Measurements from ENCODE around the gene LANCL2. TPM values are rescaled to one million over a fixed set of nuclear protein-coding genes. Genes with fewer than 3 reads are reported as not detected.

Gene LANCL2
- total RNA-seq, 1 experiment from 2014 or later, result 21.8 TPM

- no peaks in the 10 kb centered on the region for H3K9me2 ChIP-seq (ENCODE audit: insufficient read depth)
- H4K20me1 ChIP-seq (ENCODE audit: insufficient read depth), result no peaks in the 10 kb centered on the region
- H3F3A ChIP-seq (ENCODE audit: insufficient read depth, low read depth), result no peaks in the 10 kb centered on the region
- no peak overlapping the region for H2AFZ ChIP-seq
- no peaks in the 10 kb centered on the region for H3K36me3 ChIP-seq (ENCODE audit: low read depth)
- peaks cover 31% of the 10 kb centered on the region for H3K27me3 ChIP-seq (ENCODE audit: insufficient read depth, low read depth)
- ChIA-PET POLR2A (ENCODE audit: unreplicated experiment) (no interaction called here), CTCF (no interaction called here)
- H3K9me3 ChIP-seq (ENCODE audit: insufficient read depth, low read depth), result no peaks in the 10 kb centered on the region
- intact Hi-C loops (cut with micrococcal nuclease; ENCODE audit: unreplicated experiment), result no loop called here
- no peaks in the 10 kb centered on the region for H3K79me2 ChIP-seq (ENCODE audit: low read depth)
- no peak overlapping the region for H3K4me3 ChIP-seq
- H3K4me2 ChIP-seq, result no peak overlapping the region
- no TSS peak for BruUV-seq (replicated peaks)
- no peaks in the 10 kb centered on the region for H3K4me1 ChIP-seq (replicated peaks; ENCODE audit: insufficient read depth)
- no peak for DNase-seq
- no peak for TF ChIP-seq EZH2 (IDR thresholded peaks at IDR 0.05; ENCODE audit: low read depth)
- TF ChIP-seq CTCF (conservative IDR thresholded peaks at IDR 0.05), result no peak
- H3K27ac ChIP-seq, result no peak overlapping the region
These were observed 22.8 kb upstream of the LANCL2 start for GRCh38 chr7:55342216-55342871.

GRCh38 chr7:55343002-55343781, 21.9 kb upstream of the LANCL2 start:
- peaks cover 3% of the 10 kb centered on the region for H3K4me1 ChIP-seq (replicated peaks; ENCODE audit: insufficient read depth)
- no peak for DNase-seq
- H3K36me3 ChIP-seq (ENCODE audit: low read depth), result no peaks in the 10 kb centered on the region
- no peak overlapping the region for H2AFZ ChIP-seq
- peaks cover 23% of the 10 kb centered on the region for H3K27me3 ChIP-seq (ENCODE audit: insufficient read depth, low read depth)
- H3K79me2 ChIP-seq (ENCODE audit: low read depth), result no peaks in the 10 kb centered on the region
- intact Hi-C loops (cut with micrococcal nuclease; ENCODE audit: unreplicated experiment), result no loop called here
- CTCF ChIA-PET, result no interaction called here
- no peak overlapping the region for H3K4me3 ChIP-seq
- H4K20me1 ChIP-seq (ENCODE audit: insufficient read depth), result no peaks in the 10 kb centered on the region
- no TSS peak for BruUV-seq (replicated peaks)
- 0 out of 2 replicates have a peak, but pooled peaks cover 1% of the 10 kb centered on the region for H3F3A ChIP-seq (ENCODE audit: insufficient read depth, low read depth)
- no peak overlapping the region for H3K4me2 ChIP-seq
- POLR2A ChIA-PET (ENCODE audit: unreplicated experiment), result no interaction called here
- H3K9me2 ChIP-seq (ENCODE audit: insufficient read depth), result no peaks in the 10 kb centered on the region
- TF ChIP-seq EZH2 (IDR thresholded peaks at IDR 0.05; ENCODE audit: low read depth), result no peak
- no peak for TF ChIP-seq CTCF (conservative IDR thresholded peaks at IDR 0.05)
- H3K27ac ChIP-seq, result no peak overlapping the region
- H3K9me3 ChIP-seq (ENCODE audit: insufficient read depth, low read depth), result no peaks in the 10 kb centered on the region

- no peak for DNase-seq
- H2AFZ ChIP-seq, result no peak overlapping the region
- H3K4me2 ChIP-seq, result no peak overlapping the region
- no peak overlapping the region for H3K27ac ChIP-seq
- intact Hi-C loops (cut with micrococcal nuclease; ENCODE audit: unreplicated experiment), result no loop called here
- no peaks in the 10 kb centered on the region for H4K20me1 ChIP-seq (ENCODE audit: insufficient read depth)
- no peaks in the 10 kb centered on the region for H3K79me2 ChIP-seq (ENCODE audit: low read depth)
- peaks cover 11% of the 10 kb centered on the region for H3K4me1 ChIP-seq (replicated peaks; ENCODE audit: insufficient read depth)
- H3F3A ChIP-seq (ENCODE audit: insufficient read depth, low read depth), result peaks cover 6% of the 10 kb centered on the region; the same call in 1 of the 2 replicates
- peaks cover 15% of the 10 kb centered on the region for H3K27me3 ChIP-seq (ENCODE audit: insufficient read depth, low read depth)
- ChIA-PET CTCF (no interaction called here), POLR2A (ENCODE audit: unreplicated experiment) (no interaction called here)
- H3K9me3 ChIP-seq (ENCODE audit: insufficient read depth, low read depth), result no peaks in the 10 kb centered on the region
- TF ChIP-seq EZH2 (IDR thresholded peaks at IDR 0.05; ENCODE audit: low read depth) (no peak), CTCF (conservative IDR thresholded peaks at IDR 0.05) (no peak)
- no peak overlapping the region for H3K4me3 ChIP-seq
- no peaks in the 10 kb centered on the region for H3K36me3 ChIP-seq (ENCODE audit: low read depth)
- no TSS peak for BruUV-seq (replicated peaks)
- H3K9me2 ChIP-seq (ENCODE audit: insufficient read depth), result no peaks in the 10 kb centered on the region
These were observed 21.1 kb upstream of the LANCL2 start for GRCh38 chr7:55343860-55344606.

Data from PC-9 (cell line).